GM04503 (cell line): Measurements from ENCODE around the gene HOXD3.

Experiments
- DNase-seq: peaks from one replicate; pipeline ENCODE4 v3.0.0-alpha.2; 2012; ENCODE audit warnings: low read depth

The HOXD3 gene

GRCh38 chr2:176121190-176122051, 35.7 kb upstream of the HOXD3 start:
- no peak for DNase-seq

GRCh38 chr2:176122052-176122682, 34.9 kb upstream of the HOXD3 start:
- no peak for DNase-seq

- DNase-seq: no peak
These were observed 34.3 kb upstream of the HOXD3 start, which contains the start of gene HOXD9 for GRCh38 chr2:176122683-176123410. Gene HOXD9, plus strand, starts transcription at chr2:176122719. Its CDS starts 50 bp downstream, at chr2:176122769.

GRCh38 chr2:176123411-176124109, 33.5 kb upstream of the HOXD3 start:
- DNase-seq: no peak

GRCh38 chr2:176124110-176124946, 32.8 kb upstream of the HOXD3 start:
- no peak for DNase-seq

GRCh38 chr2:176124947-176125771, 31.9 kb upstream of the HOXD3 start:
- no peak for DNase-seq

- DNase-seq: no peak
These were observed 31.4 kb upstream of the HOXD3 start for GRCh38 chr2:176125772-176126054.

- DNase-seq: no peak
These were observed 30.0 kb upstream of the HOXD3 start for GRCh38 chr2:176126929-176127773.

- no peak for DNase-seq
These were observed 29.4 kb upstream of the HOXD3 start for GRCh38 chr2:176127774-176128072.

GRCh38 chr2:176128172-176128981, 28.7 kb upstream of the HOXD3 start:
- DNase-seq: no peak

- no peak for DNase-seq
These were observed 27.9 kb upstream of the HOXD3 start, which contains the start of gene HOXD8 for GRCh38 chr2:176128982-176129796. Gene HOXD8, plus strand, starts transcription at chr2:176129705. Its CDS starts 662 bp downstream, at chr2:176130367.

- no peak for DNase-seq
These were observed 27.3 kb upstream of the HOXD3 start for GRCh38 chr2:176129813-176130146.

GRCh38 chr2:176130147-176130956, 26.8 kb upstream of the HOXD3 start:
- DNase-seq: no peak

- DNase-seq: no peak
These were observed 25.9 kb upstream of the HOXD3 start for GRCh38 chr2:176130957-176131847.

- no peak for DNase-seq
These were observed 25.3 kb upstream of the HOXD3 start for GRCh38 chr2:176131848-176132158.
